Hepatocyte (in vitro differentiated cells): Measurements from ENCODE around the gene ACACA.

Source experiments
- CTCF ChIP-seq: fragments of 200-600 bp; sonication (generic); IDR thresholded peaks from 2 replicates; pipeline ENCODE4 v1.5.1; 2016; ENCODE audit warnings: antibody characterized with exemption, mild to moderate bottlenecking; ENCODE audit not compliant: poor library complexity
- EZH2 ChIP-seq: fragments of 200-600 bp; sonication (generic); IDR thresholded peaks from 2 replicates; pipeline ENCODE4 v1.6.1; 2016; ENCODE audit warnings: antibody characterized with exemption, mild to moderate bottlenecking, borderline replicate concordance
- EZH2phosphoT487 ChIP-seq: fragments of 200-600 bp; sonication (generic); IDR thresholded peaks from one replicate; pipeline ENCODE4 v1.6.1; 2018; ENCODE audit warnings: antibody characterized with exemption, mild to moderate bottlenecking, low read depth, moderate library complexity; ENCODE audit not compliant: unreplicated experiment, severe bottlenecking

GRCh38 chr17:37400505-37400904, 6.1 kb downstream of the ACACA start:
- no peak for TF ChIP-seq CTCF
- no peak for TF ChIP-seq EZH2phosphoT487
- no peak for TF ChIP-seq EZH2
